Fibroblast of mammary gland (primary cell): Measurements from ENCODE around the gene CGB3.
"Not testable (repeated sequence)": the region's sequence is repeated elsewhere in the genome, so short reads cannot be mapped to it uniquely, and the experiment has no call there.

Experiments
- DNase-seq: peaks from one replicate; pipeline ENCODE4 v3.0.0-alpha.2; 2010; ENCODE audit warnings: low read depth
- H3K4me3 ChIP-seq: 2 replicates; pipeline ENCODE4 v1.5.1; 2011; ENCODE audit warnings: low read depth, mild to moderate bottlenecking, low read length, moderate library complexity; ENCODE audit not compliant: control insufficient read depth
- CTCF ChIP-seq: conservative IDR thresholded peaks from 2 replicates; pipeline ENCODE4 v1.5.1; 2011; ENCODE audit warnings: low read depth, low read length, inconsistent platforms; ENCODE audit not compliant: control insufficient read depth, insufficient read depth

CGB3 gene

DNA sequence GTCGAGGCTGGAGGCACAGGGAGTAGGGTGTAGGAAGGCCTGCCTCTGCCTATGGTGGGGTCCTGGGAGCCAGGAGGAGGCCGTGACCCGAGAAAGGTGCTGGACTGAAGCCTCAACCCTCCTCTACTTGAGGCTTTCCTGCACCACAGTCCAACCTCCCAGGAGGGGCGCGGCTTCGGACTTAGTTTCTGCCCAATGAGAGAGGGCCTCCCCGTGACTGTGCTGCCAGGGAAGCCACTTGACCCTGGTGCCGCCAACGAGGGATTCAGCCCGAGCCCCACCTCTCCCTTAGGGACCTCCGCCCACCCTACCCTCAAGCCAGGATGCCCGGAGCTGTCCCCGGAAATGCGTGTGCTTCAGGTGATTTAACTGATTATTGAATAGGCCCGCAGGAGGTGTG lies at the start of gene CGB3:
TSS of gene CGB3 (minus strand) at position 101 of the 400 bp plus-strand sequence. CDS start 362 bp downstream, outside the sequence.
- not testable (repeated sequence) for DNase-seq, H3K4me3 ChIP-seq

DNA sequence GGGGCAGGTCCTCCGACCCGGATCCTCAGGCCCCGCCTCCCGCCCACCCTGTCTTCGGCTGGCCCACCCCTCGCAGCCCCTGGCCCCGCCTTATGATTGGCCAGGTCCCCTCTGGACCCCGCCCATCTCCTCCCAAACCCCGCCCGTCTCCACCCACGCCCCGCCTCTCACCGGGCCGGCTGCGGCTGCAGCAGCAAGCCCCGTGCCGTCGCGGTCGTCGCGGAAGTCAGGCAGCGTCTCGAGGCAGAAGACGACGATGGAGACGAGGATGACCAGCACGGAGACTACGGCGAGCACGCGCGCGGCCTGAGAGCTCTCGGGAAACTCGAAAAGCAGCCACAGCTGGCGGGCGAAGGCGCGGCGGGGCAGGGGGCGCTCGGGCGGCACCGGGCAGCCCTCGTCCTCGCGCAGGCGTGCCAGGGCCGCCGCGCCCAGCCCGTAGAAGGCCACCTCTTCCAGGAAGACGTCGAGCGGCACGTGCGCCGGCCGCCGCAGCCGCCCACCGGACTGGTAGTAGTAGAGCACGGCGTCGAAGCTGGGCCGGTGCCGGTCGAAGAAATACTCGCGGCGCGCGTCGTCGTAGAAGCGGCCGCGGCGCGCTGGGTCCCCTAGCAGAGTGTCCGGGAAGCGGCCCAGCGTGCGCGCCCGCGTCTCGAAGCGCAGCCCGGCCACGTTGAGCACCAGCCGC lies 47.9 kb upstream of the CGB3 start:
- no peak overlapping the region for H3K4me3 ChIP-seq
- DNase-seq, result no peak
- TF ChIP-seq CTCF, result no peak

DNA sequence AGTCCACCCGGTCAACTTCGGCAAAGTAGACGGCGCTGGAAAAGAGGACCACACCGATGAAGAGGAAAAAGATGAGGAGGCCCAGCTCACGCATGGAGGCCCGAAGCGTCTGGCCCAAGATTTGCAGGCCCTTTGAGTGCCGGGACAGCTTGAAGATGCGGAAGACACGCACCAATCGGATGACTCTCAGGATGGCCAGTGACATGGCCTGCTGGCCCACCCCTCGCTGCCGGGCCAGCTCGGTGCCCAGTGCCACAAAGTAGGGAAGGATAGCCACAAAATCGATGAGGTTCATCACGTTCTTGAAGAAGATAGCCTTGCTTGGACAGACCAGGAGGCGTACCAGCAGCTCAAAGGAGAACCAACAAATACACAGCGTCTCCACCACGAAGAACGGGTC lies 46.3 kb upstream of the CGB3 start:
- no peak overlapping the region for H3K4me3 ChIP-seq
- DNase-seq, result no peak
- no peak for TF ChIP-seq CTCF

GRCh38 chr19:49069026-49069425 lies 44.9 kb upstream of the CGB3 start:
- no peak for DNase-seq
- no peak overlapping the region for H3K4me3 ChIP-seq
- no peak for TF ChIP-seq CTCF

DNA sequence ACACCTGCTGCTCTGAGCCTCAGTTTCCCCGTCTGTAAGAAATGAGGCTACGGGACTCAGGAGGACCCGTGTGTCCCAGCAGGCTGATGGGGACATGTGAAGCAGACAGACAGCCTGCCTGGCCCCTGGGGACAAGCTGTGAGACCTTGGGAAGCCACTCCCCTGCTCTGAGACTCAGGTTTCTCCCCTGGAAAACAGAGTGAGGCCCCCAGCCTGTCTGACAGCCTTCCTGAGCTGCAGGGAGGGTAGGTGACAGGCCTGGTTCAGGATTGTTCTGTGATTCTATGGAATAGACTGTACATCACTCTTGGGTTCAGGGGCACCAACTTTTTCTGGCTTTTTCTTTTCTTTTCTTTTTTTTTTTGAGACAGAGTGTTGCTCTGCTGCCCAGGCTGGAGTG lies 43.4 kb upstream of the CGB3 start:
- TF ChIP-seq CTCF, result no peak
- no peak overlapping the region for H3K4me3 ChIP-seq
- DNase-seq, result no peak

DNA sequence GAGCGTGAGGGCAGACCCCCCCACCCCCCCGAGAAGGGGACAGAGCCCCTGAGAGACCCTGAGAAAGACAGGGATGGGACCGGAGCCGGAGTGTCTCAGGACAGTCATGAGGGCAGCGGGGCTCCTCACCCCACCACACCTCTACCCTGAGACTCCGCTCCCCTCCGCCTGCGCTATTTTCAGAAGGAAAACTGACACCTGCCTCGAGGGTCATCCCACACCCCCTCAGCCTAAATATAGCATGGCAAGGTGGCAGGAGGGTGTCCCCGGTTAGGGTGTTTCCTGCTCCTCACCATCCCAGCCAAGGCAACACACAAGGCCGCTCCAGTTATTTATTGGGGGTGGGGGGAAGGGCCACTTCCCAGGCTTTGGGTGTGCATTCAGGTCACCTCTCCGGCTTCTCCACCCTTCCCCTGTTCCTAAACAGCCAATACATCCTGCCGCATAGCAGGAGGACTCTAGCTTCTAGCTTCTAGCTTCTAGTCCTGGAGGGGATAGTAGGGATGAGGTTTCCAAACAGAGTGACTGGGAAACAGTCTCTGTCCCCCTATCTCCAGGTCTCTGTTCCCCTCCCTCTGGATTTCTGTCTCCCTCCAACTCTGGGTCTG lies 41.9 kb upstream of the CGB3 start:
- no peak overlapping the region for H3K4me3 ChIP-seq
- DNase-seq, result no peak
- no peak for TF ChIP-seq CTCF

DNA sequence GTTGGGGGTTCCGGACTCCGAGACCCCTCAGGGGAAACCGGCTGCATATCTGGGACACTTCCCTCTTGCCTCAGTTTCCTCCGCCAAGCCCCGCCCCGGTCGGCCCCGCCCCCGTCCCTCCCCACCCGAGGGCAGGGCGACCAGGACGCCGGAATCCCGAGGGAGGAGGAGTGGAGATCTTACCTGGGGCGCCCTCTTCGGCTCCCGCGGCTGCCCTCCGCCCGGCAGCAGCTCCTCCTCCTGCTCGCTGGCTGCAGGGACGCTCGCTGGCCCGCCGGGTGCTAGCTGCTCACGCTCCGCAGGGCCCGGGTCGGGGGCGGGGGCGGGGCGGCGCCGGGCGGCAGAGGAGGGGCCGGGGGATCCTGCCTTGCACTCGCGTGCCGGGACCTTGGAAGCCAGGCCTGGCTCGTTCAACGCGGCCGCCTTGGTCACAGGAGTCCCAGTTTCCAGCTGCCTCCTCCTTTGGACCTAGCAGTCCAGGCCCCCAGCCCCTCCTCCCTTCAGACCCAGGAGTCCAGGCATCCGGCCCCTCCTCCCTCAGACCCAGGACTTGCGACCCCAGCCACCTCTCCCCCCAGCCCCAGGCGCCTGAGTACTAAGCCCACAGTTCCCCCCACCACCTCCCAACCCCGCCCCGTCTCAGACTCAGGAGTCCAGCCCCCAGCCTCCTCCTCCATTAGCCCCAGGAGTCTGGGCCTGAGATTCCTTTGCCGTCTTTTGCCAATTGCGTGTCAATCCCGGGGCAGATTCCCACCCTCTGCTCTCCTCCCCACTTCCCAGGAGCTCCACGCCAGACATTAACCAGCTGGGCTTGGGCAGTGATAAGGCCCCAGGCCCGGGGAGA lies 40.9 kb upstream of the CGB3 start, which contains the start of gene NTF4:
TSS of gene NTF4 (minus strand) at position 51 of the 844 bp plus-strand sequence. CDS start 2,821 bp downstream, outside the sequence.
- DNase-seq, result no peak
- no peak for TF ChIP-seq CTCF
- H3K4me3 ChIP-seq, result no peak within 1 kb of the TSS
